GM21576 (cell line): ENCODE results near the gene ABCC8.

Source experiments
- ATAC-seq: cut with Tn5 transposase; IDR thresholded peaks from one replicate; pipeline ENCODE4 v1.9.1; 2021; ENCODE audit warnings: mild to moderate bottlenecking, moderate library complexity; ENCODE audit not compliant: unreplicated experiment

The ABCC8 gene

GRCh38 chr11:17407575-17407974 lies 69.1 kb downstream of the ABCC8 start:
- ATAC-seq: no peak

GRCh38 chr11:17406818-17407149 lies 69.9 kb downstream of the ABCC8 start:
- ATAC-seq: no peak

- ATAC-seq: no peak
Observed at GRCh38 chr11:17406082-17406817, 70.4 kb downstream of the ABCC8 start.

GRCh38 chr11:17405232-17406005 lies 71.2 kb downstream of the ABCC8 start:
- ATAC-seq: no peak

- no peak for ATAC-seq
Observed at GRCh38 chr11:17403980-17404759, 72.5 kb downstream of the ABCC8 start.

- no peak for ATAC-seq
Observed at GRCh38 chr11:17402486-17402885, 74.2 kb downstream of the ABCC8 start.

- ATAC-seq: no peak
Observed at GRCh38 chr11:17401841-17402240, 74.8 kb downstream of the ABCC8 start.

- ATAC-seq: no peak
Observed at GRCh38 chr11:17401316-17401715, 75.3 kb downstream of the ABCC8 start.

GRCh38 chr11:17400048-17400775 lies 76.4 kb downstream of the ABCC8 start:
- ATAC-seq: peak; percentile 71

- ATAC-seq: no peak
Observed at GRCh38 chr11:17399236-17399635, 77.4 kb downstream of the ABCC8 start.

GRCh38 chr11:17397311-17398002 lies 79.2 kb downstream of the ABCC8 start:
- no peak for ATAC-seq

GRCh38 chr11:17396598-17397310 lies 79.9 kb downstream of the ABCC8 start:
- no peak for ATAC-seq

GRCh38 chr11:17395978-17396377 lies 80.7 kb downstream of the ABCC8 start:
- ATAC-seq: no peak

- no peak for ATAC-seq
Observed at GRCh38 chr11:17395554-17395961, 81.1 kb downstream of the ABCC8 start.

- no peak for ATAC-seq
Observed at GRCh38 chr11:17394743-17395390, 81.8 kb downstream of the ABCC8 start.

- ATAC-seq: no peak
Observed at GRCh38 chr11:17393472-17393871, 83.2 kb downstream of the ABCC8 start.

GRCh38 chr11:17392872-17393271 lies 83.8 kb downstream of the ABCC8 start:
- no peak for ATAC-seq

GRCh38 chr11:17391493-17392355 lies 84.9 kb downstream of the ABCC8 start:
- no peak for ATAC-seq
